Measurements from ENCODE around the gene POSTN. TPM values are rescaled to one million over a fixed set of nuclear protein-coding genes. Genes with fewer than 3 reads are reported as not detected.

The POSTN gene
- polyA plus RNA-seq, 1 donor (not counting 4 experiments of a cell fraction or from before 2014, with no cell fraction given), result 13.4 TPM

DNA sequence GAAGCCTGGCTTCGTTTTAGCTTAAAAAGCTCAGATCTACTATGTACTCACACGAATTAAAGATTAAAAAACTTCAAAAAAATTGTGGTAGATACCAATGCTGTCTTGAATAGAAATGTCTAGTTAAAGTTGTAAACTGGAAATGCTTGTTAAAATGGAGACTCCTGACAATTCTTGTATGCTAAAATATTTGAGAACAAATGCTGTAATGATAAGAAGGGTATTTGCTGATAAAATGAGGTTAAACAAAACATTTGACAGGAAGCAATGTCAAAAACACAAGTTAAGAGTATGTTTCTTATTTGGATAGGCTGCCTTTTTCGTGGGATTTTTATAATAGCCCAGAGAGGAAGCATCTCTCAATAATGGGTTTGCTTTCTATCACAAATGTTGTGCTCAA, 48.0 kb upstream of the POSTN start:
- no peak overlapping the region for H2AFZ ChIP-seq (ENCODE audit: control insufficient read depth, low read length)
- no peak for DNase-seq (ENCODE audit: low read depth, low spot score)
- no peaks in the 10 kb centered on the region for H3K9me1 ChIP-seq (ENCODE audit: control insufficient read depth, extremely low read depth, insufficient read depth, low read length)
- H3K9me3 ChIP-seq (ENCODE audit: control insufficient read depth, low read depth, low read length), result no peaks in the 10 kb centered on the region
- H3K4me2 ChIP-seq (ENCODE audit: control insufficient read depth, extremely low read depth, insufficient read depth, low read depth, low read length), result no peak overlapping the region
- no peak for FAIRE-seq
- TF ChIP-seq, protein P1, sequence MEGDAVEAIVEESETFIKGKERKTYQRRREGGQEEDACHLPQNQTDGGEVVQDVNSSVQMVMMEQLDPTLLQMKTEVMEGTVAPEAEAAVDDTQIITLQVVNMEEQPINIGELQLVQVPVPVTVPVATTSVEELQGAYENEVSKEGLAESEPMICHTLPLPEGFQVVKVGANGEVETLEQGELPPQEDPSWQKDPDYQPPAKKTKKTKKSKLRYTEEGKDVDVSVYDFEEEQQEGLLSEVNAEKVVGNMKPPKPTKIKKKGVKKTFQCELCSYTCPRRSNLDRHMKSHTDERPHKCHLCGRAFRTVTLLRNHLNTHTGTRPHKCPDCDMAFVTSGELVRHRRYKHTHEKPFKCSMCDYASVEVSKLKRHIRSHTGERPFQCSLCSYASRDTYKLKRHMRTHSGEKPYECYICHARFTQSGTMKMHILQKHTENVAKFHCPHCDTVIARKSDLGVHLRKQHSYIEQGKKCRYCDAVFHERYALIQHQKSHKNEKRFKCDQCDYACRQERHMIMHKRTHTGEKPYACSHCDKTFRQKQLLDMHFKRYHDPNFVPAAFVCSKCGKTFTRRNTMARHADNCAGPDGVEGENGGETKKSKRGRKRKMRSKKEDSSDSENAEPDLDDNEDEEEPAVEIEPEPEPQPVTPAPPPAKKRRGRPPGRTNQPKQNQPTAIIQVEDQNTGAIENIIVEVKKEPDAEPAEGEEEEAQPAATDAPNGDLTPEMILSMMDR (optimal IDR thresholded peaks at IDR 0.05 in 1 of 3, IDR thresholded peaks at IDR 0.05 in 1 of 3, conservative IDR thresholded peaks at IDR 0.05 in 1 of 3; ENCODE audit: extremely low read depth in 1 of 3, insufficient read depth in 2 of 3, low read length in 3 of 3), result no peak
- no peak for TF ChIP-seq EZH2 (IDR thresholded peaks at IDR 0.05; ENCODE audit: low read length)
- H3K4me3 ChIP-seq (ENCODE audit: control insufficient read depth in 2 of 3, extremely low read depth in 1 of 3, insufficient read depth in 2 of 3, low read depth in 1 of 3, low read length in 3 of 3), result no peak overlapping the region
- H4K20me1 ChIP-seq (ENCODE audit: control insufficient read depth, extremely low read depth, insufficient read depth, low read length), result no peaks in the 10 kb centered on the region
- H3K4me1 ChIP-seq (ENCODE audit: control insufficient read depth, extremely low read depth, insufficient read depth, low read length), result no peaks in the 10 kb centered on the region
- dilution Hi-C loops (cut with MboI; ENCODE audit: extremely low pct_ligation_motif_present, low sequenced_read_pairs), result no loop called here
- H3K36me3 ChIP-seq (ENCODE audit: control insufficient read depth in 2 of 2, extremely low read depth in 1 of 2, insufficient read depth in 2 of 2, low read length in 2 of 2), result no peaks in the 10 kb centered on the region
- H3K27ac ChIP-seq (ENCODE audit: control insufficient read depth, insufficient read depth, low read length), result no peak overlapping the region
- no peak overlapping the region for H3K9ac ChIP-seq (ENCODE audit: control insufficient read depth, extremely low read depth, insufficient read depth, low read length)
- no peaks in the 10 kb centered on the region for H3K79me2 ChIP-seq (ENCODE audit: control insufficient read depth, insufficient read depth, low read length)
- no peaks in the 10 kb centered on the region for H3K27me3 ChIP-seq (ENCODE audit: control insufficient read depth, extremely low read depth, insufficient read depth, low read length)

DNA sequence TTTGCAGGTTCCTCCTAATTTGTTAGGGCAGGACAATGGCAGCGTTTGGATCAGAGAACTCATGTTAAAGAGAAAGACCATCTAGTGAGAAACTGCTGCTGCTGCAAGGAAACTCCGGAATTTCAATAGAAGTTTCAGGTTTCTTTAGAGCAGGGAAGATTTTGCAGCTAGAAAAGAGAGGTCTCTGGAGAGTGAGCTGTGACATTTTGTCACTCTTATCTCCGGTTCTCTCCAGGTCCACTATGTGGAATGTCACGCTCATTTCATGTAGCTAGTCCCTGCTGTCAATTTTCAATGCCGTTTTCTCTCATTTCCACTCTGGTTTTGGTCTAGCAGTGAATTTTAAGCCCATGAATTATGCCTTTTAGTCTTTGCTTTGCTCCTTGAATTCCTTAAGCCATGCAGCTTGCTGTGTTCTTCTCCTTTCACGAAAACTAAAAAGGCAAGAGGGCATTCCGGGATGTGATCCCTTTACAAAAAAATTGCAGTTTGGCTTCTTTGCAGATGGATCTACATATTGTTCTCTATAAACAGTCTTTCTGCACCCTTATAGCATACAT, 46.7 kb upstream of the POSTN start:
- FAIRE-seq (no peak), DNase-seq (ENCODE audit: low read depth, low spot score) (no peak)
- Histone ChIP-seq H3K4me1 (ENCODE audit: control insufficient read depth, extremely low read depth, insufficient read depth, low read length) (no peaks in the 10 kb centered on the region), H3K27ac (ENCODE audit: control insufficient read depth, insufficient read depth, low read length) (no peak overlapping the region), H3K9me1 (ENCODE audit: control insufficient read depth, extremely low read depth, insufficient read depth, low read length) (no peaks in the 10 kb centered on the region), H3K36me3 (ENCODE audit: control insufficient read depth in 2 of 2, extremely low read depth in 1 of 2, insufficient read depth in 2 of 2, low read length in 2 of 2) (no peaks in the 10 kb centered on the region), H3K27me3 (ENCODE audit: control insufficient read depth, extremely low read depth, insufficient read depth, low read length) (no peaks in the 10 kb centered on the region), H4K20me1 (ENCODE audit: control insufficient read depth, extremely low read depth, insufficient read depth, low read length) (no peaks in the 10 kb centered on the region), H2AFZ (ENCODE audit: control insufficient read depth, low read length) (no peak overlapping the region), H3K4me3 (ENCODE audit: control insufficient read depth in 2 of 3, extremely low read depth in 1 of 3, insufficient read depth in 2 of 3, low read depth in 1 of 3, low read length in 3 of 3) (no peak overlapping the region), H3K9ac (ENCODE audit: control insufficient read depth, extremely low read depth, insufficient read depth, low read length) (no peak overlapping the region), H3K79me2 (ENCODE audit: control insufficient read depth, insufficient read depth, low read length) (no peaks in the 10 kb centered on the region), H3K9me3 (ENCODE audit: control insufficient read depth, low read depth, low read length) (no peaks in the 10 kb centered on the region), H3K4me2 (ENCODE audit: control insufficient read depth, extremely low read depth, insufficient read depth, low read depth, low read length) (no peak overlapping the region)
- dilution Hi-C loops (cut with MboI; ENCODE audit: extremely low pct_ligation_motif_present, low sequenced_read_pairs), result no loop called here
- no peak for TF ChIP-seq EZH2 (IDR thresholded peaks at IDR 0.05; ENCODE audit: low read length)
- TF ChIP-seq, protein P1 (optimal IDR thresholded peaks at IDR 0.05 in 1 of 3, IDR thresholded peaks at IDR 0.05 in 1 of 3, conservative IDR thresholded peaks at IDR 0.05 in 1 of 3; ENCODE audit: extremely low read depth in 1 of 3, insufficient read depth in 2 of 3, low read length in 3 of 3), result no peak

All from keratinocyte (primary cell).